H1 (cell line): Measurements from ENCODE around the gene DOCK1. TPM values are rescaled to one million over a fixed set of nuclear protein-coding genes. Genes with fewer than 3 reads are reported as not detected.

Experiments used
- ASH2L ChIP-seq: fragments of 200-600, 300-600 bp; sonication (generic); IDR thresholded peaks from one replicate; pipeline ENCODE4 v1.7.1; 2017; ENCODE audit warnings: low read length
- BCL11A ChIP-seq, 2 experiments: IDR thresholded peaks; one replicate each; pipeline ENCODE4 v1.6.1; 2011; ENCODE audit warnings: low read depth in 2 of 2, low read length in 2 of 2, mild to moderate bottlenecking in 2 of 2
- MAFK ChIP-seq: IDR thresholded peaks from 2 replicates; pipeline ENCODE4 v1.6.1; 2012; ENCODE audit warnings: low read depth, mild to moderate bottlenecking, improper control_type of control experiment, low read length
- RFX5 ChIP-seq: IDR thresholded peaks from 2 replicates; pipeline ENCODE4 v1.6.1; 2011; ENCODE audit warnings: low read depth, low read length, improper control_type of control experiment, borderline replicate concordance
- SRF ChIP-seq: IDR thresholded peaks from 2 replicates; pipeline ENCODE4 v1.6.1; 2011; ENCODE audit warnings: mild to moderate bottlenecking, low read depth, low read length, moderate library complexity
- USF2 ChIP-seq: IDR thresholded peaks from 2 replicates; pipeline ENCODE4 v1.6.1; 2011; ENCODE audit warnings: low read length, improper control_type of control experiment
- polyA plus RNA-seq, 7 experiments: library from polyadenylated mRNA; depleted of rRNA in 3 of 7; stranded (reverse) in 5 of 7; unstranded in 2 of 7; fragments of >200 nt in 5 of 7; fragments of 200-250 nt in 2 of 7; gene quantifications; 1 replicate in 5 of 7; 2 replicates in 1 of 7; 4 replicates in 1 of 7; pipeline versions ENCODE4 v1.2.1 to v1.2.3, GENCODE V29; 2011 to 2013; ENCODE audit warnings: missing spikeins in 2 of 7, mixed read lengths in 2 of 7
- total RNA-seq: library from RNA; stranded (reverse); fragmentation: NEBNext Ultra II Directional; extraction: Animal tissue kit (Norgen Biotek cat#: 25700); gene quantifications from 2 replicates; pipeline ENCODE4 v1.2.1, GENCODE V29; 2021

Gene DOCK1
- total and polyA plus RNA-seq, 2 of the 8 experiments (the other 6 are each of a cell fraction or from before 2014, with no cell fraction given), result 11.6 to 53.0 TPM

- TF ChIP-seq USF2 (no peak), MAFK (no peak), BCL11A (IDR thresholded peaks at IDR 0.05; ENCODE audit: low read depth in 2 of 2, low read length in 2 of 2) (no peak), ASH2L (no peak), SRF (no peak), RFX5 (no peak)
Observed at GRCh38 chr10:126945351-126946030, 40.3 kb downstream of the DOCK1 start (continued).
